ENCODE measurements around the gene RAP2B. TPM values are rescaled to one million over a fixed set of nuclear protein-coding genes. Genes with fewer than 3 reads are reported as not detected.
"Not testable (repeated sequence)": the region's sequence is repeated elsewhere in the genome, so short reads cannot be mapped to it uniquely, and the experiment has no call there.

RAP2B gene
- total RNA-seq, 4 donors from 2014 or later: 1.8 to 20.5 (median 8.6) TPM

DNA sequence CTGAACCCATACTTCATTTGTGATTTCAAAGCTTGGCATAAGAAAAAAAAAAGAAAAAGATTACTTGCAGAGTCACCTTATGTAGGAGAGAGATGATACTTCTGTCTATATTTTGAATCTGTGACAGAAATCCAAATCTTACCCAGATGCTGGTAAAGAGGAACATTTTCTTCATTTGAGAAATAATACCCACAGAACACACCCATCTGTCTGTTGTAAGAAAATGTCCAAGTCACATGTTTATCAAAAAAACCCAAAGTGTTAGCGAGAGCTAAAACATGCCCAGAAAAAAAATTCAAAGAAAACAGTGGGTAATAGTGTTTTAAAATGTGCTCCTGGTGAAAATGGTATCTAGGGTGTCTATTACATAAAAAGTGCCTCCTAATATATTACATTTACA lies 18.0 kb upstream of the RAP2B start:
- H3K4me1 ChIP-seq: no peaks in the 10 kb centered on the region
- no peaks in the 10 kb centered on the region for H3K27me3 ChIP-seq
- H3K9me3 ChIP-seq: no peaks in the 10 kb centered on the region
- DNase-seq: no peak
- H3K36me3 ChIP-seq: no peaks in the 10 kb centered on the region
- no peak overlapping the region for H3K4me3 ChIP-seq
- TF ChIP-seq POLR2A (IDR thresholded peaks at IDR 0.05): no peak
- TF ChIP-seq, protein P1, sequence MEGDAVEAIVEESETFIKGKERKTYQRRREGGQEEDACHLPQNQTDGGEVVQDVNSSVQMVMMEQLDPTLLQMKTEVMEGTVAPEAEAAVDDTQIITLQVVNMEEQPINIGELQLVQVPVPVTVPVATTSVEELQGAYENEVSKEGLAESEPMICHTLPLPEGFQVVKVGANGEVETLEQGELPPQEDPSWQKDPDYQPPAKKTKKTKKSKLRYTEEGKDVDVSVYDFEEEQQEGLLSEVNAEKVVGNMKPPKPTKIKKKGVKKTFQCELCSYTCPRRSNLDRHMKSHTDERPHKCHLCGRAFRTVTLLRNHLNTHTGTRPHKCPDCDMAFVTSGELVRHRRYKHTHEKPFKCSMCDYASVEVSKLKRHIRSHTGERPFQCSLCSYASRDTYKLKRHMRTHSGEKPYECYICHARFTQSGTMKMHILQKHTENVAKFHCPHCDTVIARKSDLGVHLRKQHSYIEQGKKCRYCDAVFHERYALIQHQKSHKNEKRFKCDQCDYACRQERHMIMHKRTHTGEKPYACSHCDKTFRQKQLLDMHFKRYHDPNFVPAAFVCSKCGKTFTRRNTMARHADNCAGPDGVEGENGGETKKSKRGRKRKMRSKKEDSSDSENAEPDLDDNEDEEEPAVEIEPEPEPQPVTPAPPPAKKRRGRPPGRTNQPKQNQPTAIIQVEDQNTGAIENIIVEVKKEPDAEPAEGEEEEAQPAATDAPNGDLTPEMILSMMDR (IDR thresholded peaks at IDR 0.05): no peak
- no peak overlapping the region for H3K27ac ChIP-seq
- intact Hi-C loops (cut with DNase I; ENCODE audit: low total_unique reads): no loop called here

DNA sequence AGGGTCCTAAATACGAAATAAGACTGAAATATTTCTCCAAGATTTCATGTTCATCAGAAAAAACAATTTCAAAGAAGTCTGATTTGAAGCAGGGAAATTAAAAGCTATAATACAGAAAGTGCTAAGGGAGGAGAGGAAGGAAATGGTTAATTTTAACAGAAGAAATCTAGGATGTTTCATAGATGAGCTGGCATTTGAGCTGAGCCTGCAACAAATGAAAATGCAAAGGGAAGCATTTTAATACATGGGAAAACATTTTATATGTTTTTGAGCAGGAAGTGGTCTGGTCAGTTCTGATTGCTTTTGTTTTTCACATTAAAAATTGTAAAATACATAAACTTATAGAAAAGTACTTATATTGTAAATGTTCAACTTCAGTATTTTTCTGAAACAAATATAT lies 17.2 kb upstream of the RAP2B start:
- H3K4me1 ChIP-seq: no peaks in the 10 kb centered on the region
- intact Hi-C loops (cut with DNase I; ENCODE audit: low total_unique reads): no loop called here
- no peak overlapping the region for H3K4me3 ChIP-seq
- no peaks in the 10 kb centered on the region for H3K9me3 ChIP-seq
- TF ChIP-seq, protein P1 (IDR thresholded peaks at IDR 0.05): no peak
- TF ChIP-seq POLR2A (IDR thresholded peaks at IDR 0.05): no peak
- no peak for DNase-seq
- no peak overlapping the region for H3K27ac ChIP-seq
- H3K27me3 ChIP-seq: no peaks in the 10 kb centered on the region
- no peaks in the 10 kb centered on the region for H3K36me3 ChIP-seq

DNA sequence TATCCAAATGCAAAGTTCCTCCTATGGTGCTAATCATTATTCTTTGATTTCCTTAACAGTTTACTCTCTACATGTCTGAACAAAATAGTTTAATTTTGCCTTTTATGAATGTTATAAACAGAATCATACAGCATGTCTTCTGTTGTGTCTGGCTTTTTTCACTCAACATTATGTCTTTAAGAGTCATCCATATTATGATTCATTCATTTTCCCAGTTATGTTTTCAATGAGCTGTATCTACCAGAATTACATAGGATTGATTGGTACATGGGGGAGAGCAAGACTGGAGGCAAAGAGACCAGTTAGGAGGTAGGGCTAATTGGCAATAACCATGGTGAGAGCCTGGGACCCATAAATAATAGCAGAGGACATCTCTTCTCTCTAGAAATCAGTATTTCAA lies 16.6 kb upstream of the RAP2B start:
- Histone ChIP-seq H3K4me3 (no peak overlapping the region), H3K27me3 (no peaks in the 10 kb centered on the region), H3K4me1 (no peaks in the 10 kb centered on the region), H3K36me3 (no peaks in the 10 kb centered on the region), H3K9me3 (no peaks in the 10 kb centered on the region), H3K27ac (no peak overlapping the region)
- intact Hi-C loops (cut with DNase I; ENCODE audit: low total_unique reads): no loop called here
- no peak for TF ChIP-seq POLR2A (IDR thresholded peaks at IDR 0.05)
- TF ChIP-seq, protein P1 (IDR thresholded peaks at IDR 0.05): no peak
- DNase-seq: no peak

DNA sequence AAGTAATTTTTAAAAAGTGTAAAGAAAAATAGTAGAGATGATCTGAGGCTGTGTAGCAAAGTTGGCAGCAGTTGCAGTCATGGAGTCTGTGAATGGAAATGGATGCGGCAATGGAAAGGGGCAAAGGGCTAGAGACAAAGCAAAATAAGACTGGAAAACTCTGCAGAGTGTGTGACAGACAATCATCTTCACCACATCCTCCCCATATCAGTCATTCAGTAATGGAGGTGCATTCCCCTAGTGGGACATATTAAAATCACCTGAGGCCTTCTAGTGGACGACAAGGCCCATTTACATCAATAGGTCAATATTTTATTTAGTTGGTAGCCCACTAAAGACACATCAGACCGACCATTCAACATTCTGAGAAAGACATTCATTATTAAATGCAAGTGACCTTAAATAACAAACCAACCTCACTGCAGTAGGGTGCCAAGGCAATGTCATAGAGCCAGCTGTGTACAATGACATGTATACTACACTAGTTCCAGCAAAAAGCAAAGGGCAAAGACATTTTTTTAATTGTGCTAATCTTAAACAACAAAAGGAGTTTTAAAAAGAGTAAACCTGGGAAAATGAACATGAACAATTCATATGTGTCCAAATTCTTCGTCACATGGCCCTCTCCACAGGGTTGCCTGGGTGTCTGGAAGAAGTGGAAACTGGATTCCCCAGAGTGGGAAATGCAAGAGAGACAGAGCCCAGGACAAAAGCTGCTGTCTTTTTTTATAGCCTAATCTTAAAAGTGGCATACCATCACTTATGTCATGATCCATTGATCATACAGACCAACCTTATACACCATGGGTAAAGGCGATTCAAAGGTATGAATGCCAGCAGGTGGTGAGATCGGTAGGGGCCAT lies 15.6 kb upstream of the RAP2B start:
- TF ChIP-seq, protein P1 (IDR thresholded peaks at IDR 0.05): no peak
- no peak for TF ChIP-seq POLR2A (IDR thresholded peaks at IDR 0.05)
- Histone ChIP-seq H3K27ac (no peak overlapping the region), H3K4me3 (no peak overlapping the region), H3K4me1 (no peaks in the 10 kb centered on the region), H3K27me3 (no peaks in the 10 kb centered on the region), H3K36me3 (no peaks in the 10 kb centered on the region), H3K9me3 (no peaks in the 10 kb centered on the region)
- DNase-seq: no peak
- intact Hi-C loops (cut with DNase I; ENCODE audit: low total_unique reads): no loop called here

DNA sequence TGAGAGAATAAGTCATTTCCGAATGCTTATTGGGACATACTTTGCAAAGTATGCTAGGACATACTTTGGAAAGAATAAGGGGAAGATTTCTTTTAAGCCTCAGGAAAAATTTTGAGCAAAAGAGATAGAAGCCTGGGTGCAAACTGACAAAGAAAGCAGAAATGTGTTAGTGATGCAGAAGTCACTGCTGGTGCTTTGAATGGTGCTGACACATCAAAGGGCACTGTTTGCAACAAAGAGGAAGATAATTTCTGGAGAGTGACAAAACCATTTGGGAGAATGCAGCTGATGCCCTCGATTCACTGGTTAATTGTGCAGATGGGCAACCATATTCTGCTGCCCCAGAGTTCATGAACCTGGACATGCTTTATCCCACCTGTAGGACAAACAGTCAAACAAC lies 11.0 kb upstream of the RAP2B start:
- Histone ChIP-seq H3K4me1 (no peaks in the 10 kb centered on the region), H3K27me3 (no peaks in the 10 kb centered on the region), H3K4me3 (no peak overlapping the region), H3K27ac (no peak overlapping the region), H3K36me3 (no peaks in the 10 kb centered on the region), H3K9me3 (no peaks in the 10 kb centered on the region)
- TF ChIP-seq, protein P1 (IDR thresholded peaks at IDR 0.05): no peak
- TF ChIP-seq POLR2A (IDR thresholded peaks at IDR 0.05): no peak
- intact Hi-C loops (cut with DNase I; ENCODE audit: low total_unique reads): no loop called here
- no peak for DNase-seq

DNA sequence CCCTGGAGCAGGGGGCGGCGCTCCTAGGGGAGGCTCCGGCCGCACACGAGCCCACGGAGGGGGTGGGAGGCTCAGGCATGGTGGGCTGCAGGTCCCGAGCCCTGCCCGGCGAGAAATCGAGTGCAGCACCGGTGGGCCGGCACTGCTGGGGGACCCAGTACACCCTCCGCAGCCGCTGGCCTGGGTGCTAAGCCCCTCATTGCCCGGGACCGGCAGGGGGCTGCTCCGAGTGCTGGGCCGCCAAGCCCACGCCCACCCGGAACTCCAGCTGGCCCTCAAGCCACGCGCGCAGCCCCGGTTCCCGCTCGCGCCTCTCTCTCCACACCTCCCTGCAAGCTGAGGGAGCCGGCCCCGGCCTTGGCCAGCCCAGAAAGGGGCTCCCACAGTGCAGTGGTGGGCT lies 6.2 kb upstream of the RAP2B start:
- intact Hi-C loops (cut with DNase I; ENCODE audit: low total_unique reads); H3K36me3 ChIP-seq; H3K27me3 ChIP-seq; H3K9me3 ChIP-seq; H3K4me3 ChIP-seq; H3K4me1 ChIP-seq; DNase-seq; H3K27ac ChIP-seq: not testable (repeated sequence)
